WTC11 (cell line): ENCODE results near the gene GLB1L2. TPM values are rescaled to one million over a fixed set of nuclear protein-coding genes. Genes with fewer than 3 reads are reported as not detected.
A peak's percentile ranks its signal among the peaks of the same experiment; 100 is the strongest.

Experiments used
- ATAC-seq: fragments of 200-7000 bp; cut with Tn5 transposase; 2 replicates; pipeline ENCODE4 v1.10.0; 2021; ENCODE audit warnings: mild to moderate bottlenecking, moderate library complexity
- CTCF ChIA-PET: fragments of 300-600 bp; sonication (Branson Sonifier 250); formaldehyde crosslinking; loops from one replicate; lab custom pipeline; 2021; ENCODE audit warnings: antibody characterized with exemption; lab: Charles Lee
- POLR2A ChIA-PET: fragments of 350-600 bp; sonication (Branson Sonifier 250); formaldehyde crosslinking; loops from one replicate; lab custom pipeline; 2021; ENCODE audit warnings: antibody characterized with exemption; lab: Charles Lee
- DNase-seq: peaks from one replicate; pipeline ENCODE4 v3.0.0; 2021; ENCODE audit warnings: low spot score
- H3K27ac Mint-ChIP-seq: 2 replicates; pipeline ENCODE4 v1.8.0; 2021; ENCODE audit warnings: mixed read lengths
- H3K27me3 Mint-ChIP-seq: 2 replicates; pipeline ENCODE4 v1.8.0; 2021; ENCODE audit warnings: low read depth, mild to moderate bottlenecking, moderate library complexity, mixed read lengths
- H3K36me3 Mint-ChIP-seq: 2 replicates; pipeline ENCODE4 v1.8.0; 2021; ENCODE audit warnings: mixed read lengths
- H3K4me1 Mint-ChIP-seq: 2 replicates; pipeline ENCODE4 v1.8.0; 2022; ENCODE audit warnings: mixed read lengths
- H3K4me3 Mint-ChIP-seq: 2 replicates; pipeline ENCODE4 v1.8.0; 2021; ENCODE audit warnings: mild to moderate bottlenecking, moderate library complexity, mixed read lengths
- H3K9me3 Mint-ChIP-seq: 2 replicates; pipeline ENCODE4 v1.8.0; 2021; ENCODE audit warnings: mixed read lengths
- ATF6 ChIP-seq: sonication (generic); formaldehyde crosslinking; IDR thresholded peaks from 2 replicates; pipeline ENCODE4 v1.8.1; 2023; ENCODE audit warnings: mild to moderate bottlenecking, missing genetic modification reagents
- EMX1 ChIP-seq: fragments of 250-450 bp; sonication (Bioruptor Pico); IDR thresholded peaks from 2 replicates; pipeline ENCODE4 v1.8.0; 2021; ENCODE audit warnings: mild to moderate bottlenecking
- ESRRA ChIP-seq: sonication (generic); formaldehyde crosslinking; IDR thresholded peaks from 2 replicates; pipeline ENCODE4 v1.8.1; 2022; ENCODE audit warnings: mild to moderate bottlenecking, missing genetic modification reagents, borderline replicate concordance
- ETV6 ChIP-seq: sonication (generic); formaldehyde crosslinking; IDR thresholded peaks from 2 replicates; pipeline ENCODE4 v1.8.1; 2022; ENCODE audit warnings: mild to moderate bottlenecking, missing genetic modification reagents
- FOXP1 ChIP-seq: sonication (generic); formaldehyde crosslinking; IDR thresholded peaks from 2 replicates; pipeline ENCODE4 v1.8.0; 2022; ENCODE audit warnings: missing genetic modification reagents, mild to moderate bottlenecking, moderate library complexity, borderline replicate concordance
- JUN ChIP-seq: sonication (generic); formaldehyde crosslinking; IDR thresholded peaks from 2 replicates; pipeline ENCODE4 v1.8.0; 2023; ENCODE audit warnings: mild to moderate bottlenecking, missing genetic modification reagents
- OVOL2 ChIP-seq: fragments of 250-450 bp; sonication (Bioruptor Pico); IDR thresholded peaks from 2 replicates; pipeline ENCODE4 v1.9.0; 2021; ENCODE audit warnings: mild to moderate bottlenecking, borderline replicate concordance
- RORB ChIP-seq: fragments of 250-450 bp; sonication (Bioruptor Pico); IDR thresholded peaks from 2 replicates; pipeline ENCODE4 v1.9.0; 2021; ENCODE audit warnings: mild to moderate bottlenecking
- SMAD4 ChIP-seq: sonication (generic); formaldehyde crosslinking; IDR thresholded peaks from 2 replicates; pipeline ENCODE4 v1.8.0; 2022; ENCODE audit warnings: mild to moderate bottlenecking, missing genetic modification reagents
- ZNF219 ChIP-seq: sonication (generic); formaldehyde crosslinking; IDR thresholded peaks from 2 replicates; pipeline ENCODE4 v1.8.0; 2023; ENCODE audit warnings: missing genetic modification reagents, mild to moderate bottlenecking, borderline replicate concordance
- ZNF263 ChIP-seq: sonication (generic); formaldehyde crosslinking; IDR thresholded peaks from 2 replicates; pipeline ENCODE4 v1.8.1; 2022; ENCODE audit warnings: low read depth, mild to moderate bottlenecking, moderate library complexity, missing genetic modification reagents
- ZNF281 ChIP-seq: sonication (generic); formaldehyde crosslinking; IDR thresholded peaks from 2 replicates; pipeline ENCODE4 v1.8.0; 2023; ENCODE audit warnings: mild to moderate bottlenecking, missing genetic modification reagents
- ZNF423 ChIP-seq: fragments of 250-450 bp; sonication (Bioruptor Pico); IDR thresholded peaks from 2 replicates; pipeline ENCODE4 v2.1.2; 2022; ENCODE audit warnings: mild to moderate bottlenecking, moderate library complexity
- total RNA-seq: library from RNA; stranded (reverse); gene quantifications from 3 replicates; pipeline ENCODE4 v1.2.3, GENCODE V29; 2021
- TF ChIP-seq, protein P1 (sequence below): fragments of 200-600 bp; IDR thresholded peaks from 2 replicates; pipeline ENCODE4 v1.8.0; 2022; ENCODE audit warnings: antibody characterized with exemption
- TF ChIP-seq, protein P2 (sequence below): sonication (generic); formaldehyde crosslinking; IDR thresholded peaks from 2 replicates; pipeline ENCODE4 v1.8.1; 2022; ENCODE audit warnings: mild to moderate bottlenecking, moderate library complexity, missing genetic modification reagents
- TF ChIP-seq, protein P3 (sequence below): sonication (generic); formaldehyde crosslinking; IDR thresholded peaks from 2 replicates; pipeline ENCODE4 v1.8.1; 2022; ENCODE audit warnings: mild to moderate bottlenecking, missing genetic modification reagents, moderate library complexity, borderline replicate concordance
- TF ChIP-seq, protein P4 (sequence below): fragments of 250-450 bp; sonication (Bioruptor Pico); IDR thresholded peaks from 2 replicates; pipeline ENCODE4 v1.9.0; 2021; ENCODE audit warnings: mild to moderate bottlenecking, borderline replicate concordance
- TF ChIP-seq, protein P5 (sequence below): fragments of 250-450 bp; sonication (Bioruptor Pico); IDR thresholded peaks from 2 replicates; pipeline ENCODE4 v1.8.0; 2021; ENCODE audit warnings: mild to moderate bottlenecking
- TF ChIP-seq, protein P6 (sequence below): sonication (generic); formaldehyde crosslinking; IDR thresholded peaks from 2 replicates; pipeline ENCODE4 v1.8.1; 2023; ENCODE audit warnings: mild to moderate bottlenecking, missing genetic modification reagents, moderate library complexity

The GLB1L2 gene
- total RNA-seq, 1 experiment from 2014 or later = 6.0 TPM

GRCh38 chr11:134360050-134360835 is 28.5 kb downstream of the GLB1L2 start:
- ATAC-seq (peak; percentile 93), DNase-seq (peak; percentile 96)
- Mint-ChIP-seq H3K9me3 (no peaks in the 10 kb centered on the region), H3K27me3 (peaks cover 12% of the 10 kb centered on the region), H3K36me3 (no peaks in the 10 kb centered on the region), H3K4me1 (peaks cover 15% of the 10 kb centered on the region), H3K27ac (no peak overlapping the region), H3K4me3 (no peak overlapping the region)
- ChIA-PET CTCF (interaction anchor here (0.6 to 1.5 kb wide), 4 partner anchors 10 to 226 kb away, joined by 4 to 6 read pairs (median 4); no protein-coding TSS in a partner anchor), POLR2A (no interaction called here)
- TF ChIP-seq SMAD4 (CRISPR knock-in tag) = no peak
- TF ChIP-seq EMX1 (CRISPR knock-in tag) = no peak
- TF ChIP-seq, protein P1, sequence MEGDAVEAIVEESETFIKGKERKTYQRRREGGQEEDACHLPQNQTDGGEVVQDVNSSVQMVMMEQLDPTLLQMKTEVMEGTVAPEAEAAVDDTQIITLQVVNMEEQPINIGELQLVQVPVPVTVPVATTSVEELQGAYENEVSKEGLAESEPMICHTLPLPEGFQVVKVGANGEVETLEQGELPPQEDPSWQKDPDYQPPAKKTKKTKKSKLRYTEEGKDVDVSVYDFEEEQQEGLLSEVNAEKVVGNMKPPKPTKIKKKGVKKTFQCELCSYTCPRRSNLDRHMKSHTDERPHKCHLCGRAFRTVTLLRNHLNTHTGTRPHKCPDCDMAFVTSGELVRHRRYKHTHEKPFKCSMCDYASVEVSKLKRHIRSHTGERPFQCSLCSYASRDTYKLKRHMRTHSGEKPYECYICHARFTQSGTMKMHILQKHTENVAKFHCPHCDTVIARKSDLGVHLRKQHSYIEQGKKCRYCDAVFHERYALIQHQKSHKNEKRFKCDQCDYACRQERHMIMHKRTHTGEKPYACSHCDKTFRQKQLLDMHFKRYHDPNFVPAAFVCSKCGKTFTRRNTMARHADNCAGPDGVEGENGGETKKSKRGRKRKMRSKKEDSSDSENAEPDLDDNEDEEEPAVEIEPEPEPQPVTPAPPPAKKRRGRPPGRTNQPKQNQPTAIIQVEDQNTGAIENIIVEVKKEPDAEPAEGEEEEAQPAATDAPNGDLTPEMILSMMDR = peak; percentile 77
- TF ChIP-seq, protein P2, sequence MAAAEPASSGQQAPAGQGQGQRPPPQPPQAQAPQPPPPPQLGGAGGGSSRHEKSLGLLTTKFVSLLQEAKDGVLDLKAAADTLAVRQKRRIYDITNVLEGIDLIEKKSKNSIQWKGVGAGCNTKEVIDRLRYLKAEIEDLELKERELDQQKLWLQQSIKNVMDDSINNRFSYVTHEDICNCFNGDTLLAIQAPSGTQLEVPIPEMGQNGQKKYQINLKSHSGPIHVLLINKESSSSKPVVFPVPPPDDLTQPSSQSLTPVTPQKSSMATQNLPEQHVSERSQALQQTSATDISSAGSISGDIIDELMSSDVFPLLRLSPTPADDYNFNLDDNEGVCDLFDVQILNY (CRISPR knock-in tag) = no peak
- TF ChIP-seq, protein P3, sequence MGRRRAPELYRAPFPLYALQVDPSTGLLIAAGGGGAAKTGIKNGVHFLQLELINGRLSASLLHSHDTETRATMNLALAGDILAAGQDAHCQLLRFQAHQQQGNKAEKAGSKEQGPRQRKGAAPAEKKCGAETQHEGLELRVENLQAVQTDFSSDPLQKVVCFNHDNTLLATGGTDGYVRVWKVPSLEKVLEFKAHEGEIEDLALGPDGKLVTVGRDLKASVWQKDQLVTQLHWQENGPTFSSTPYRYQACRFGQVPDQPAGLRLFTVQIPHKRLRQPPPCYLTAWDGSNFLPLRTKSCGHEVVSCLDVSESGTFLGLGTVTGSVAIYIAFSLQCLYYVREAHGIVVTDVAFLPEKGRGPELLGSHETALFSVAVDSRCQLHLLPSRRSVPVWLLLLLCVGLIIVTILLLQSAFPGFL = no peak
- TF ChIP-seq JUN (CRISPR knock-in tag) = no peak
- TF ChIP-seq ESRRA = 0 out of 2 replicates have a peak, but pooled peaks have one; percentile 24
- TF ChIP-seq, protein P4, sequence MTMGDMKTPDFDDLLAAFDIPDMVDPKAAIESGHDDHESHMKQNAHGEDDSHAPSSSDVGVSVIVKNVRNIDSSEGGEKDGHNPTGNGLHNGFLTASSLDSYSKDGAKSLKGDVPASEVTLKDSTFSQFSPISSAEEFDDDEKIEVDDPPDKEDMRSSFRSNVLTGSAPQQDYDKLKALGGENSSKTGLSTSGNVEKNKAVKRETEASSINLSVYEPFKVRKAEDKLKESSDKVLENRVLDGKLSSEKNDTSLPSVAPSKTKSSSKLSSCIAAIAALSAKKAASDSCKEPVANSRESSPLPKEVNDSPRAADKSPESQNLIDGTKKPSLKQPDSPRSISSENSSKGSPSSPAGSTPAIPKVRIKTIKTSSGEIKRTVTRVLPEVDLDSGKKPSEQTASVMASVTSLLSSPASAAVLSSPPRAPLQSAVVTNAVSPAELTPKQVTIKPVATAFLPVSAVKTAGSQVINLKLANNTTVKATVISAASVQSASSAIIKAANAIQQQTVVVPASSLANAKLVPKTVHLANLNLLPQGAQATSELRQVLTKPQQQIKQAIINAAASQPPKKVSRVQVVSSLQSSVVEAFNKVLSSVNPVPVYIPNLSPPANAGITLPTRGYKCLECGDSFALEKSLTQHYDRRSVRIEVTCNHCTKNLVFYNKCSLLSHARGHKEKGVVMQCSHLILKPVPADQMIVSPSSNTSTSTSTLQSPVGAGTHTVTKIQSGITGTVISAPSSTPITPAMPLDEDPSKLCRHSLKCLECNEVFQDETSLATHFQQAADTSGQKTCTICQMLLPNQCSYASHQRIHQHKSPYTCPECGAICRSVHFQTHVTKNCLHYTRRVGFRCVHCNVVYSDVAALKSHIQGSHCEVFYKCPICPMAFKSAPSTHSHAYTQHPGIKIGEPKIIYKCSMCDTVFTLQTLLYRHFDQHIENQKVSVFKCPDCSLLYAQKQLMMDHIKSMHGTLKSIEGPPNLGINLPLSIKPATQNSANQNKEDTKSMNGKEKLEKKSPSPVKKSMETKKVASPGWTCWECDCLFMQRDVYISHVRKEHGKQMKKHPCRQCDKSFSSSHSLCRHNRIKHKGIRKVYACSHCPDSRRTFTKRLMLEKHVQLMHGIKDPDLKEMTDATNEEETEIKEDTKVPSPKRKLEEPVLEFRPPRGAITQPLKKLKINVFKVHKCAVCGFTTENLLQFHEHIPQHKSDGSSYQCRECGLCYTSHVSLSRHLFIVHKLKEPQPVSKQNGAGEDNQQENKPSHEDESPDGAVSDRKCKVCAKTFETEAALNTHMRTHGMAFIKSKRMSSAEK (CRISPR knock-in tag) = peak; percentile 82; the same call in 1 of the 2 replicates
- TF ChIP-seq, protein P5, sequence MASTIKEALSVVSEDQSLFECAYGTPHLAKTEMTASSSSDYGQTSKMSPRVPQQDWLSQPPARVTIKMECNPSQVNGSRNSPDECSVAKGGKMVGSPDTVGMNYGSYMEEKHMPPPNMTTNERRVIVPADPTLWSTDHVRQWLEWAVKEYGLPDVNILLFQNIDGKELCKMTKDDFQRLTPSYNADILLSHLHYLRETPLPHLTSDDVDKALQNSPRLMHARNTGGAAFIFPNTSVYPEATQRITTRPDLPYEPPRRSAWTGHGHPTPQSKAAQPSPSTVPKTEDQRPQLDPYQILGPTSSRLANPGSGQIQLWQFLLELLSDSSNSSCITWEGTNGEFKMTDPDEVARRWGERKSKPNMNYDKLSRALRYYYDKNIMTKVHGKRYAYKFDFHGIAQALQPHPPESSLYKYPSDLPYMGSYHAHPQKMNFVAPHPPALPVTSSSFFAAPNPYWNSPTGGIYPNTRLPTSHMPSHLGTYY = no peak
- no peak for TF ChIP-seq ZNF219
- TF ChIP-seq ZNF281 (CRISPR knock-in tag) = peak; percentile 65; the same call in 1 of the 2 replicates
- TF ChIP-seq, protein P6, sequence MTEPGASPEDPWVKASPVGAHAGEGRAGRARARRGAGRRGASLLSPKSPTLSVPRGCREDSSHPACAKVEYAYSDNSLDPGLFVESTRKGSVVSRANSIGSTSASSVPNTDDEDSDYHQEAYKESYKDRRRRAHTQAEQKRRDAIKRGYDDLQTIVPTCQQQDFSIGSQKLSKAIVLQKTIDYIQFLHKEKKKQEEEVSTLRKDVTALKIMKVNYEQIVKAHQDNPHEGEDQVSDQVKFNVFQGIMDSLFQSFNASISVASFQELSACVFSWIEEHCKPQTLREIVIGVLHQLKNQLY (CRISPR knock-in tag) = no peak
- peak; percentile 69; the same call in 1 of the 2 replicates for TF ChIP-seq ETV6 (CRISPR knock-in tag)
- peak; percentile 81; the same call in 1 of the 2 replicates for TF ChIP-seq FOXP1
- no peak for TF ChIP-seq ZNF423
- no peak for TF ChIP-seq OVOL2 (CRISPR knock-in tag)
- no peak for TF ChIP-seq RORB (CRISPR knock-in tag)
- TF ChIP-seq ZNF263 (CRISPR knock-in tag) = no peak
- no peak for TF ChIP-seq ATF6
